HL-60 (cell line): ENCODE data around the gene TDRD9.

Source experiments
- GABPA ChIP-seq: IDR thresholded peaks from 2 replicates; pipeline ENCODE4 v1.6.1; 2012; ENCODE audit warnings: low read depth
- POLR2AphosphoS5 ChIP-seq: IDR thresholded peaks from 2 replicates; pipeline ENCODE4 v1.6.1; 2012; ENCODE audit warnings: low read depth
- SPI1 ChIP-seq: IDR thresholded peaks from 2 replicates; pipeline ENCODE4 v1.6.1; 2012; ENCODE audit warnings: low read depth, mild to moderate bottlenecking, borderline replicate concordance
- TF ChIP-seq, protein P1 (sequence below): IDR thresholded peaks from one replicate; pipeline ENCODE4 v1.5.1; 2011; ENCODE audit warnings: low read length, control low read depth, inconsistent platforms; ENCODE audit not compliant: insufficient read depth
- TF ChIP-seq, protein P2 (sequence below): IDR thresholded peaks from 2 replicates; pipeline ENCODE4 v1.6.1; 2012; ENCODE audit warnings: low read depth; ENCODE audit not compliant: insufficient replicate concordance

DNA sequence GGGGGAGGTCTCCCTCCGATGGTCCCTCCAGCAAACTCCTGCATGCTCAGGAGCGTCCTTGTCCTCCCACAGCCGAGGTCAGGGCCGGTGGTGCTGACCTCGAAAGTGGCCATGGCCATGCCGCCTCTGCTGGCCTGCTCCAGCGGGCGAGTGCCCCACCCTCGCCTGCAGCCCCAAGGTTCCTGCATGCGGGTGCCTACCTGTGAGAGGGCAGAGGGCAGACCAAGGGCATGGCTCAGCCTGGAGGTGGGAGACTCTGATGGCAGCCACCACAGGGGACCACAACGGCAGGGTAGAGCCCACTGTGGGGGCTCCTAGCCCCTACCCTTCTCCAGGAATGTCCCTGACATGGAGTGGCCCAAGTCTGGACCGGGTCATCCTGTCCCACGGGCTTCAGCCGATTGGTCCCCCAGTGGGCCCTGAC is 42.7 kb upstream of the TDRD9 start:
- TF ChIP-seq, protein P1, sequence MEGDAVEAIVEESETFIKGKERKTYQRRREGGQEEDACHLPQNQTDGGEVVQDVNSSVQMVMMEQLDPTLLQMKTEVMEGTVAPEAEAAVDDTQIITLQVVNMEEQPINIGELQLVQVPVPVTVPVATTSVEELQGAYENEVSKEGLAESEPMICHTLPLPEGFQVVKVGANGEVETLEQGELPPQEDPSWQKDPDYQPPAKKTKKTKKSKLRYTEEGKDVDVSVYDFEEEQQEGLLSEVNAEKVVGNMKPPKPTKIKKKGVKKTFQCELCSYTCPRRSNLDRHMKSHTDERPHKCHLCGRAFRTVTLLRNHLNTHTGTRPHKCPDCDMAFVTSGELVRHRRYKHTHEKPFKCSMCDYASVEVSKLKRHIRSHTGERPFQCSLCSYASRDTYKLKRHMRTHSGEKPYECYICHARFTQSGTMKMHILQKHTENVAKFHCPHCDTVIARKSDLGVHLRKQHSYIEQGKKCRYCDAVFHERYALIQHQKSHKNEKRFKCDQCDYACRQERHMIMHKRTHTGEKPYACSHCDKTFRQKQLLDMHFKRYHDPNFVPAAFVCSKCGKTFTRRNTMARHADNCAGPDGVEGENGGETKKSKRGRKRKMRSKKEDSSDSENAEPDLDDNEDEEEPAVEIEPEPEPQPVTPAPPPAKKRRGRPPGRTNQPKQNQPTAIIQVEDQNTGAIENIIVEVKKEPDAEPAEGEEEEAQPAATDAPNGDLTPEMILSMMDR: no peak
- no peak for TF ChIP-seq POLR2AphosphoS5
- TF ChIP-seq, protein P2, sequence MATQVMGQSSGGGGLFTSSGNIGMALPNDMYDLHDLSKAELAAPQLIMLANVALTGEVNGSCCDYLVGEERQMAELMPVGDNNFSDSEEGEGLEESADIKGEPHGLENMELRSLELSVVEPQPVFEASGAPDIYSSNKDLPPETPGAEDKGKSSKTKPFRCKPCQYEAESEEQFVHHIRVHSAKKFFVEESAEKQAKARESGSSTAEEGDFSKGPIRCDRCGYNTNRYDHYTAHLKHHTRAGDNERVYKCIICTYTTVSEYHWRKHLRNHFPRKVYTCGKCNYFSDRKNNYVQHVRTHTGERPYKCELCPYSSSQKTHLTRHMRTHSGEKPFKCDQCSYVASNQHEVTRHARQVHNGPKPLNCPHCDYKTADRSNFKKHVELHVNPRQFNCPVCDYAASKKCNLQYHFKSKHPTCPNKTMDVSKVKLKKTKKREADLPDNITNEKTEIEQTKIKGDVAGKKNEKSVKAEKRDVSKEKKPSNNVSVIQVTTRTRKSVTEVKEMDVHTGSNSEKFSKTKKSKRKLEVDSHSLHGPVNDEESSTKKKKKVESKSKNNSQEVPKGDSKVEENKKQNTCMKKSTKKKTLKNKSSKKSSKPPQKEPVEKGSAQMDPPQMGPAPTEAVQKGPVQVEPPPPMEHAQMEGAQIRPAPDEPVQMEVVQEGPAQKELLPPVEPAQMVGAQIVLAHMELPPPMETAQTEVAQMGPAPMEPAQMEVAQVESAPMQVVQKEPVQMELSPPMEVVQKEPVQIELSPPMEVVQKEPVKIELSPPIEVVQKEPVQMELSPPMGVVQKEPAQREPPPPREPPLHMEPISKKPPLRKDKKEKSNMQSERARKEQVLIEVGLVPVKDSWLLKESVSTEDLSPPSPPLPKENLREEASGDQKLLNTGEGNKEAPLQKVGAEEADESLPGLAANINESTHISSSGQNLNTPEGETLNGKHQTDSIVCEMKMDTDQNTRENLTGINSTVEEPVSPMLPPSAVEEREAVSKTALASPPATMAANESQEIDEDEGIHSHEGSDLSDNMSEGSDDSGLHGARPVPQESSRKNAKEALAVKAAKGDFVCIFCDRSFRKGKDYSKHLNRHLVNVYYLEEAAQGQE: no peak
- TF ChIP-seq SPI1: no peak
- no peak for TF ChIP-seq GABPA
